Measurements from ENCODE around the gene PAK1.

Gene PAK1

DNA sequence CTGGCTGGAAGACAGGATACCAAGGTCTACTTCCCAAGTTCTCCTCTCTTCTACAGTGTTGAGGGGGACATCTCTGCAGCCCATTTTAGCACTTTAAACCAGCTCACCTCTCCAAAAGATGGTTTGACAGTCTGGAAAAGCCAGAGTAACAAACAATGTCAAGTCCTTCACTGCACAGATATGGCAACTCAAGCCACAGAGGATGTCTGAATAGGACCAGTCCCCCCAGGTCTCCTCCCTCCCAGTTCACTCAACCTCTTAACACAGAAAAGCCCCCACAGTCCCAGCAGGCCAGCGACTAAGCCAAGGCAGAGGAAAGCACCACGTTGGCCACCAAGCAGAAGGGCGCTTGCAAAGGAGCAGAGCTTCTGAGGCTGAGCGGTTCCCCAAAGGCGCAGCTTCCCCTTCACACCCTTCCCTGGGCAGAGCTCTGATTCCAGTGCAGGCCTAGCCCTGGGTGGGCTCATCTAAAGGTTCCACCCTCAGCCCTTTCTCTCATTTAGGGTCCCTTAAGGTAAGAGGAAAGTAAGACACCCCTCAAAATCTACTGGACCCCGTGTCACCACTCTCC is 62.7 kb downstream of the PAK1 start:
- ATAC-seq = no peak
- TF ChIP-seq ZC3H10 (CRISPR knock-in tag; IDR thresholded peaks at IDR 0.05) (no peak), TCF4 (CRISPR knock-in tag; IDR thresholded peaks at IDR 0.05; ENCODE audit: borderline replicate concordance) (no peak), ZFP3 (CRISPR knock-in tag; IDR thresholded peaks at IDR 0.05) (no peak)
- TF ChIP-seq, protein P1, sequence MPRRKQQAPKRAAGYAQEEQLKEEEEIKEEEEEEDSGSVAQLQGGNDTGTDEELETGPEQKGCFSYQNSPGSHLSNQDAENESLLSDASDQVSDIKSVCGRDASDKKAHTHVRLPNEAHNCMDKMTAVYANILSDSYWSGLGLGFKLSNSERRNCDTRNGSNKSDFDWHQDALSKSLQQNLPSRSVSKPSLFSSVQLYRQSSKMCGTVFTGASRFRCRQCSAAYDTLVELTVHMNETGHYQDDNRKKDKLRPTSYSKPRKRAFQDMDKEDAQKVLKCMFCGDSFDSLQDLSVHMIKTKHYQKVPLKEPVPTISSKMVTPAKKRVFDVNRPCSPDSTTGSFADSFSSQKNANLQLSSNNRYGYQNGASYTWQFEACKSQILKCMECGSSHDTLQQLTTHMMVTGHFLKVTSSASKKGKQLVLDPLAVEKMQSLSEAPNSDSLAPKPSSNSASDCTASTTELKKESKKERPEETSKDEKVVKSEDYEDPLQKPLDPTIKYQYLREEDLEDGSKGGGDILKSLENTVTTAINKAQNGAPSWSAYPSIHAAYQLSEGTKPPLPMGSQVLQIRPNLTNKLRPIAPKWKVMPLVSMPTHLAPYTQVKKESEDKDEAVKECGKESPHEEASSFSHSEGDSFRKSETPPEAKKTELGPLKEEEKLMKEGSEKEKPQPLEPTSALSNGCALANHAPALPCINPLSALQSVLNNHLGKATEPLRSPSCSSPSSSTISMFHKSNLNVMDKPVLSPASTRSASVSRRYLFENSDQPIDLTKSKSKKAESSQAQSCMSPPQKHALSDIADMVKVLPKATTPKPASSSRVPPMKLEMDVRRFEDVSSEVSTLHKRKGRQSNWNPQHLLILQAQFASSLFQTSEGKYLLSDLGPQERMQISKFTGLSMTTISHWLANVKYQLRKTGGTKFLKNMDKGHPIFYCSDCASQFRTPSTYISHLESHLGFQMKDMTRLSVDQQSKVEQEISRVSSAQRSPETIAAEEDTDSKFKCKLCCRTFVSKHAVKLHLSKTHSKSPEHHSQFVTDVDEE (CRISPR knock-in tag; IDR thresholded peaks at IDR 0.05) = no peak
- TF ChIP-seq, protein P2, sequence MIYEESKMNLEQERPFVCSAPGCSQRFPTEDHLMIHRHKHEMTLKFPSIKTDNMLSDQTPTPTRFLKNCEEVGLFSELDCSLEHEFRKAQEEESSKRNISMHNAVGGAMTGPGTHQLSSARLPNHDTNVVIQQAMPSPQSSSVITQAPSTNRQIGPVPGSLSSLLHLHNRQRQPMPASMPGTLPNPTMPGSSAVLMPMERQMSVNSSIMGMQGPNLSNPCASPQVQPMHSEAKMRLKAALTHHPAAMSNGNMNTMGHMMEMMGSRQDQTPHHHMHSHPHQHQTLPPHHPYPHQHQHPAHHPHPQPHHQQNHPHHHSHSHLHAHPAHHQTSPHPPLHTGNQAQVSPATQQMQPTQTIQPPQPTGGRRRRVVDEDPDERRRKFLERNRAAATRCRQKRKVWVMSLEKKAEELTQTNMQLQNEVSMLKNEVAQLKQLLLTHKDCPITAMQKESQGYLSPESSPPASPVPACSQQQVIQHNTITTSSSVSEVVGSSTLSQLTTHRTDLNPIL (CRISPR knock-in tag; IDR thresholded peaks at IDR 0.05; ENCODE audit: low read depth) = no peak

DNA sequence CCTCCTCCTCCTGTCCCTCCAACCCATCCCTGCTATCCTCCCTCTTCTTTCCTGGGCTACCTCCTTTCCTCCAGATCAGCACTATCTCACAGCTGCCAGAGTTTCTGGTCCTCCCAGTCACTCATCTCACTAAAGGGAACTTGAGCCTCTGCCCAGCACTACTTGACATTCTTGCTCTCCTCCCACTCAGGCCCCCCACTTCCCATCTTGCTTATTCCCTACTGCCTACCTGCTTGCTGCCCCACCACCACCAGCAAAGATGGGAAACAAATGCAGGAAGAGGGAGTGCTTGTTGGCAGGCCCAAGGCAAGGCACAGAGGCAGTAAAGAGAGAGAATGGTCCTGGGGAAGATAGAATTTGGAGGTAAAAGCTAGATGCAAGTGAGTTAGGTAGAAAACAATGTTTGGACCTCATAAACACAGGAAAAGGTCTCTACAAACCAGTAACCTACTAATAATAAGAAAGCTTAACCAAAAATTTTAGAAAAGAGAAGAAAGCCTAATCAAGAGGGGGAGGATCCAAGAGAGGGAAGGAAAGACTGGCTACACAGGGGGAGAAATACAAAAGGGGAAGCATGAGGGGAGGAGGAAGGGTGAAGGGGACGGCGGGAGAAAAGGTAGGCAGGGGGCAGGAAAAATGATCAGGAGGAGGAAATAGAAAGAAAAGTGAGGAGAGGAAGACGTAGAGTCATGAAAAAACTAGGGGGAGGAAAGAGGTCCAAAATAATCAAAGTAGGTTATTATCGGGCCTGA is 63.6 kb downstream of the PAK1 start:
- ATAC-seq = no peak
- no peak for TF ChIP-seq OSR1 (CRISPR knock-in tag; IDR thresholded peaks at IDR 0.05)
- TF ChIP-seq, protein P3, sequence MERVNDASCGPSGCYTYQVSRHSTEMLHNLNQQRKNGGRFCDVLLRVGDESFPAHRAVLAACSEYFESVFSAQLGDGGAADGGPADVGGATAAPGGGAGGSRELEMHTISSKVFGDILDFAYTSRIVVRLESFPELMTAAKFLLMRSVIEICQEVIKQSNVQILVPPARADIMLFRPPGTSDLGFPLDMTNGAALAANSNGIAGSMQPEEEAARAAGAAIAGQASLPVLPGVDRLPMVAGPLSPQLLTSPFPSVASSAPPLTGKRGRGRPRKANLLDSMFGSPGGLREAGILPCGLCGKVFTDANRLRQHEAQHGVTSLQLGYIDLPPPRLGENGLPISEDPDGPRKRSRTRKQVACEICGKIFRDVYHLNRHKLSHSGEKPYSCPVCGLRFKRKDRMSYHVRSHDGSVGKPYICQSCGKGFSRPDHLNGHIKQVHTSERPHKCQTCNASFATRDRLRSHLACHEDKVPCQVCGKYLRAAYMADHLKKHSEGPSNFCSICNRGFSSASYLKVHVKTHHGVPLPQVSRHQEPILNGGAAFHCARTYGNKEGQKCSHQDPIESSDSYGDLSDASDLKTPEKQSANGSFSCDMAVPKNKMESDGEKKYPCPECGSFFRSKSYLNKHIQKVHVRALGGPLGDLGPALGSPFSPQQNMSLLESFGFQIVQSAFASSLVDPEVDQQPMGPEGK (CRISPR knock-in tag; IDR thresholded peaks at IDR 0.05; ENCODE audit: borderline replicate concordance) = no peak
- no peak for TF ChIP-seq ZNF8 (CRISPR knock-in tag; IDR thresholded peaks at IDR 0.05)
- TF ChIP-seq SNAI2 (CRISPR knock-in tag; IDR thresholded peaks at IDR 0.05) = no peak
- TF ChIP-seq ARNTL (CRISPR knock-in tag; IDR thresholded peaks at IDR 0.05; ENCODE audit: borderline replicate concordance, low read depth) = no peak
- TF ChIP-seq, protein P4, sequence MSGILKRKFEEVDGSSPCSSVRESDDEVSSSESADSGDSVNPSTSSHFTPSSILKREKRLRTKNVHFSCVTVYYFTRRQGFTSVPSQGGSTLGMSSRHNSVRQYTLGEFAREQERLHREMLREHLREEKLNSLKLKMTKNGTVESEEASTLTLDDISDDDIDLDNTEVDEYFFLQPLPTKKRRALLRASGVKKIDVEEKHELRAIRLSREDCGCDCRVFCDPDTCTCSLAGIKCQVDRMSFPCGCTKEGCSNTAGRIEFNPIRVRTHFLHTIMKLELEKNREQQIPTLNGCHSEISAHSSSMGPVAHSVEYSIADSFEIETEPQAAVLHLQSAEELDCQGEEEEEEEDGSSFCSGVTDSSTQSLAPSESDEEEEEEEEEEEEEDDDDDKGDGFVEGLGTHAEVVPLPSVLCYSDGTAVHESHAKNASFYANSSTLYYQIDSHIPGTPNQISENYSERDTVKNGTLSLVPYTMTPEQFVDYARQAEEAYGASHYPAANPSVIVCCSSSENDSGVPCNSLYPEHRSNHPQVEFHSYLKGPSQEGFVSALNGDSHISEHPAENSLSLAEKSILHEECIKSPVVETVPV (CRISPR knock-in tag; IDR thresholded peaks at IDR 0.05) = no peak
- TF ChIP-seq ZFP3 (CRISPR knock-in tag; IDR thresholded peaks at IDR 0.05) = no peak
- TF ChIP-seq, protein P1 (CRISPR knock-in tag; IDR thresholded peaks at IDR 0.05) = no peak
- TF ChIP-seq, protein P5, sequence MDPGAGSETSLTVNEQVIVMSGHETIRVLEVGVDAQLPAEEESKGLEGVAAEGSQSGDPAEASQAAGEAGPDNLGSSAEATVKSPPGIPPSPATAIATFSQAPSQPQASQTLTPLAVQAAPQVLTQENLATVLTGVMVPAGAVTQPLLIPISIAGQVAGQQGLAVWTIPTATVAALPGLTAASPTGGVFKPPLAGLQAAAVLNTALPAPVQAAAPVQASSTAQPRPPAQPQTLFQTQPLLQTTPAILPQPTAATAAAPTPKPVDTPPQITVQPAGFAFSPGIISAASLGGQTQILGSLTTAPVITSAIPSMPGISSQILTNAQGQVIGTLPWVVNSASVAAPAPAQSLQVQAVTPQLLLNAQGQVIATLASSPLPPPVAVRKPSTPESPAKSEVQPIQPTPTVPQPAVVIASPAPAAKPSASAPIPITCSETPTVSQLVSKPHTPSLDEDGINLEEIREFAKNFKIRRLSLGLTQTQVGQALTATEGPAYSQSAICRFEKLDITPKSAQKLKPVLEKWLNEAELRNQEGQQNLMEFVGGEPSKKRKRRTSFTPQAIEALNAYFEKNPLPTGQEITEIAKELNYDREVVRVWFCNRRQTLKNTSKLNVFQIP (CRISPR knock-in tag; IDR thresholded peaks at IDR 0.05; ENCODE audit: borderline replicate concordance, low read depth) = no peak
- TF ChIP-seq PPARA (CRISPR knock-in tag; IDR thresholded peaks at IDR 0.05; ENCODE audit: borderline replicate concordance) = no peak
- TF ChIP-seq RARB (CRISPR knock-in tag; IDR thresholded peaks at IDR 0.05) = no peak
- TF ChIP-seq ZNF565 (CRISPR knock-in tag; conservative IDR thresholded peaks at IDR 0.05; ENCODE audit: low read depth) = no peak
- TF ChIP-seq TCF4 (CRISPR knock-in tag; IDR thresholded peaks at IDR 0.05; ENCODE audit: borderline replicate concordance) = no peak
- TF ChIP-seq BACH2 (CRISPR knock-in tag; IDR thresholded peaks at IDR 0.05; ENCODE audit: borderline replicate concordance) = no peak

All from SK-N-SH treated with all-trans-retinoic acid at 6 μM for 48 hours (cell line).